ENCODE measurements around the gene PTPRG.

PTPRG gene

GRCh38 chr3:62046326-62046725, 485.0 kb downstream of the PTPRG start:
- TF ChIP-seq ZNF274 (IDR thresholded peaks at IDR 0.05; ENCODE audit: low read depth, low read length) = no peak
- no peak overlapping the region for H3K4me3 ChIP-seq (ENCODE audit: low read length)

- TF ChIP-seq ZNF274 (IDR thresholded peaks at IDR 0.05; ENCODE audit: low read depth, low read length) = no peak
These were observed 487.2 kb downstream of the PTPRG start for GRCh38 chr3:62048577-62048976.

GRCh38 chr3:62049033-62049432, 487.7 kb downstream of the PTPRG start:
- no peak for TF ChIP-seq ZNF274 (IDR thresholded peaks at IDR 0.05; ENCODE audit: low read depth, low read length)
- no peak overlapping the region for H3K4me3 ChIP-seq (ENCODE audit: low read length)

More at GRCh38 chr3:62048577-62048976, 487.2 kb downstream of the PTPRG start:
- no peak overlapping the region for H3K4me3 ChIP-seq (ENCODE audit: low read length)

GRCh38 chr3:62051506-62051905, 490.1 kb downstream of the PTPRG start:
- TF ChIP-seq ZNF274 (IDR thresholded peaks at IDR 0.05; ENCODE audit: low read depth, low read length) = no peak
- H3K4me3 ChIP-seq (ENCODE audit: low read length) = no peak overlapping the region

GRCh38 chr3:62052331-62052730, 491.0 kb downstream of the PTPRG start:
- no peak overlapping the region for H3K4me3 ChIP-seq (ENCODE audit: low read length)
- TF ChIP-seq ZNF274 (IDR thresholded peaks at IDR 0.05; ENCODE audit: low read depth, low read length) = no peak

- TF ChIP-seq ZNF274 (IDR thresholded peaks at IDR 0.05; ENCODE audit: low read depth, low read length) = no peak
- no peak overlapping the region for H3K4me3 ChIP-seq (ENCODE audit: low read length)
These were observed 495.3 kb downstream of the PTPRG start for GRCh38 chr3:62056658-62057057.

GRCh38 chr3:62057339-62058047, 496.1 kb downstream of the PTPRG start:
- TF ChIP-seq ZNF274 (IDR thresholded peaks at IDR 0.05; ENCODE audit: low read depth, low read length) = no peak
- H3K4me3 ChIP-seq (ENCODE audit: low read length) = no peak overlapping the region

GRCh38 chr3:62065985-62066693, 504.8 kb downstream of the PTPRG start:
- H3K4me3 ChIP-seq (ENCODE audit: low read length) = no peak overlapping the region
- TF ChIP-seq ZNF274 (IDR thresholded peaks at IDR 0.05; ENCODE audit: low read depth, low read length) = no peak

- H3K4me3 ChIP-seq (ENCODE audit: low read length) = no peak overlapping the region
- TF ChIP-seq ZNF274 (IDR thresholded peaks at IDR 0.05; ENCODE audit: low read depth, low read length) = no peak
These were observed 507.0 kb downstream of the PTPRG start for GRCh38 chr3:62068337-62068736.

GRCh38 chr3:62070891-62071290, 509.5 kb downstream of the PTPRG start:
- TF ChIP-seq ZNF274 (IDR thresholded peaks at IDR 0.05; ENCODE audit: low read depth, low read length) = no peak
- H3K4me3 ChIP-seq (ENCODE audit: low read length) = no peak overlapping the region

- no peak for TF ChIP-seq ZNF274 (IDR thresholded peaks at IDR 0.05; ENCODE audit: low read depth, low read length)
- H3K4me3 ChIP-seq (ENCODE audit: low read length) = no peak overlapping the region
These were observed 511.7 kb downstream of the PTPRG start for GRCh38 chr3:62073038-62073437.

GRCh38 chr3:62084558-62084957, 523.2 kb downstream of the PTPRG start:
- H3K4me3 ChIP-seq (ENCODE audit: low read length) = no peak overlapping the region
- no peak for TF ChIP-seq ZNF274 (IDR thresholded peaks at IDR 0.05; ENCODE audit: low read depth, low read length)

- TF ChIP-seq ZNF274 (IDR thresholded peaks at IDR 0.05; ENCODE audit: low read depth, low read length) = no peak
- no peak overlapping the region for H3K4me3 ChIP-seq (ENCODE audit: low read length)
These were observed 527.2 kb downstream of the PTPRG start for GRCh38 chr3:62088472-62089104.

- TF ChIP-seq ZNF274 (IDR thresholded peaks at IDR 0.05; ENCODE audit: low read depth, low read length) = no peak
- no peak overlapping the region for H3K4me3 ChIP-seq (ENCODE audit: low read length)
These were observed 528.7 kb downstream of the PTPRG start for GRCh38 chr3:62090066-62090465.

GRCh38 chr3:62090519-62090918, 529.1 kb downstream of the PTPRG start:
- TF ChIP-seq ZNF274 (IDR thresholded peaks at IDR 0.05; ENCODE audit: low read depth, low read length) = no peak
- no peak overlapping the region for H3K4me3 ChIP-seq (ENCODE audit: low read length)
